ENCODE measurements around the gene FPR1.

DNA sequence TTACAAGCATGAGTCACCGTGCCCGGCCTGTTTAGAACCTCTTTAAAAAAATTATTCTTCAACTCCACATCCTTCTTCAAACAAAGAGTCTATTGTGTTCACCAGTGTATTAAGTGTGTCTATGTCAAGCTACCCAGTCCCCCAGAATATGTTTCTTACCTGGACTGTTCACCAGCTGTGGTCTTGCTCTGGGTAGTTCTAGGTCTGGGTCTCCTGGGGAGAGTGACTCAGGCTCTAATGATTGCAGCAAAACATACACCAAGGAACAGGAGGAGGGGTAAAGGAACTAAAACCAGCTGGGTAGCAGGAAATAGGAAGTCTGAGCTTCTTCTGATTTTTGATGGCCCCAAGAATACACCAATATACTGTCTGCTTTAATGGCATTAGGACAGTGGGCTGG is at the start of gene FPR1:
- no peak for TF ChIP-seq MAZ (IDR thresholded peaks at IDR 0.05; ENCODE audit: borderline replicate concordance, low read depth, low read length)
- no peak for TF ChIP-seq FOS (IDR thresholded peaks at IDR 0.05; ENCODE audit: low read depth, low read length)
- no peak for TF ChIP-seq RCOR1 (IDR thresholded peaks at IDR 0.05; ENCODE audit: insufficient replicate concordance, low read length)
- TF ChIP-seq POLR2A (IDR thresholded peaks at IDR 0.05; ENCODE audit: low read depth, low read length) = no peak
- TF ChIP-seq MXI1 (IDR thresholded peaks at IDR 0.05; ENCODE audit: borderline replicate concordance, low read depth, low read length) = no peak
- TF ChIP-seq, protein P1, sequence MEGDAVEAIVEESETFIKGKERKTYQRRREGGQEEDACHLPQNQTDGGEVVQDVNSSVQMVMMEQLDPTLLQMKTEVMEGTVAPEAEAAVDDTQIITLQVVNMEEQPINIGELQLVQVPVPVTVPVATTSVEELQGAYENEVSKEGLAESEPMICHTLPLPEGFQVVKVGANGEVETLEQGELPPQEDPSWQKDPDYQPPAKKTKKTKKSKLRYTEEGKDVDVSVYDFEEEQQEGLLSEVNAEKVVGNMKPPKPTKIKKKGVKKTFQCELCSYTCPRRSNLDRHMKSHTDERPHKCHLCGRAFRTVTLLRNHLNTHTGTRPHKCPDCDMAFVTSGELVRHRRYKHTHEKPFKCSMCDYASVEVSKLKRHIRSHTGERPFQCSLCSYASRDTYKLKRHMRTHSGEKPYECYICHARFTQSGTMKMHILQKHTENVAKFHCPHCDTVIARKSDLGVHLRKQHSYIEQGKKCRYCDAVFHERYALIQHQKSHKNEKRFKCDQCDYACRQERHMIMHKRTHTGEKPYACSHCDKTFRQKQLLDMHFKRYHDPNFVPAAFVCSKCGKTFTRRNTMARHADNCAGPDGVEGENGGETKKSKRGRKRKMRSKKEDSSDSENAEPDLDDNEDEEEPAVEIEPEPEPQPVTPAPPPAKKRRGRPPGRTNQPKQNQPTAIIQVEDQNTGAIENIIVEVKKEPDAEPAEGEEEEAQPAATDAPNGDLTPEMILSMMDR (conservative IDR thresholded peaks at IDR 0.05; ENCODE audit: low read depth, low read length) = no peak
- TF ChIP-seq, protein P2, sequence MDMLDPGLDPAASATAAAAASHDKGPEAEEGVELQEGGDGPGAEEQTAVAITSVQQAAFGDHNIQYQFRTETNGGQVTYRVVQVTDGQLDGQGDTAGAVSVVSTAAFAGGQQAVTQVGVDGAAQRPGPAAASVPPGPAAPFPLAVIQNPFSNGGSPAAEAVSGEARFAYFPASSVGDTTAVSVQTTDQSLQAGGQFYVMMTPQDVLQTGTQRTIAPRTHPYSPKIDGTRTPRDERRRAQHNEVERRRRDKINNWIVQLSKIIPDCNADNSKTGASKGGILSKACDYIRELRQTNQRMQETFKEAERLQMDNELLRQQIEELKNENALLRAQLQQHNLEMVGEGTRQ (IDR thresholded peaks at IDR 0.05; ENCODE audit: low read depth, low read length) = no peak
- TF ChIP-seq CHD1 (IDR thresholded peaks at IDR 0.05; ENCODE audit: low read depth, low read length) = no peak
- TF ChIP-seq MAFK (IDR thresholded peaks at IDR 0.05; ENCODE audit: low read depth, low read length) = no peak
- no peak for TF ChIP-seq SMC3 (IDR thresholded peaks at IDR 0.05; ENCODE audit: low read depth, low read length)
- TF ChIP-seq ELK1 (IDR thresholded peaks at IDR 0.05; ENCODE audit: borderline replicate concordance, low read depth, low read length) = no peak
- no peak for TF ChIP-seq RAD21 (IDR thresholded peaks at IDR 0.05; ENCODE audit: low read length)
- TF ChIP-seq BHLHE40 (IDR thresholded peaks at IDR 0.05; ENCODE audit: low read depth, low read length) = no peak
